GM19240 (cell line): ENCODE data around the gene CHAF1A.

Experiments used
- DNase-seq: peaks from one replicate; pipeline ENCODE4 v3.0.0; 2011; ENCODE audit warnings: low spot score; ENCODE audit not compliant: insufficient read length

CHAF1A gene

GRCh38 chr19:4402171-4403004 is at the start of gene CHAF1A:
Gene CHAF1A (plus strand): TSS chr19:4402640. CDS start chr19:4402763, 123 bp downstream.
- peak; percentile 100 for DNase-seq

- peak; percentile 87 for DNase-seq
Measured at GRCh38 chr19:4352701-4353121, 49.7 kb upstream of the CHAF1A start.

- DNase-seq: no peak
Measured at GRCh38 chr19:4354282-4354681, 48.2 kb upstream of the CHAF1A start.

- no peak for DNase-seq
Measured at GRCh38 chr19:4354897-4355296, 47.5 kb upstream of the CHAF1A start.

GRCh38 chr19:4357095-4357797 is 45.2 kb upstream of the CHAF1A start:
- DNase-seq: no peak

GRCh38 chr19:4357921-4358326 is 44.5 kb upstream of the CHAF1A start:
- DNase-seq: no peak

- no peak for DNase-seq
Measured at GRCh38 chr19:4358709-4359626, 43.5 kb upstream of the CHAF1A start.

GRCh38 chr19:4359627-4360000 is 42.8 kb upstream of the CHAF1A start:
- no peak for DNase-seq

GRCh38 chr19:4360081-4360569 is 42.3 kb upstream of the CHAF1A start:
- DNase-seq: no peak

- no peak for DNase-seq
Measured at GRCh38 chr19:4360641-4361151, 41.7 kb upstream of the CHAF1A start.

GRCh38 chr19:4361152-4362046 is 41.0 kb upstream of the CHAF1A start:
- DNase-seq: no peak

- no peak for DNase-seq
Measured at GRCh38 chr19:4362101-4362828, 40.2 kb upstream of the CHAF1A start.

GRCh38 chr19:4362831-4363545 is 39.5 kb upstream of the CHAF1A start:
- DNase-seq: no peak

GRCh38 chr19:4363571-4364304 is 38.7 kb upstream of the CHAF1A start:
- no peak for DNase-seq

GRCh38 chr19:4365341-4365740 is 37.1 kb upstream of the CHAF1A start:
- DNase-seq: no peak

GRCh38 chr19:4365791-4366665 is 36.4 kb upstream of the CHAF1A start:
- no peak for DNase-seq

GRCh38 chr19:4366666-4367335 is 35.6 kb upstream of the CHAF1A start:
- DNase-seq: no peak
